A549 treated with CpdA at 1 μM for 4 hours (cell line): ENCODE data around the gene SEMG2. TPM values are rescaled to one million over a fixed set of nuclear protein-coding genes. Genes with fewer than 3 reads are reported as not detected.

Source experiments
- total RNA-seq: library from RNA; stranded (reverse); fragments of 200-300 nt; extraction: Qiagen RNA extraction; gene quantifications from 5 replicates; pipeline ENCODE4 v1.2.3, GENCODE V29; 2022; ENCODE audit warnings: low read depth

SEMG2 gene, protein sequence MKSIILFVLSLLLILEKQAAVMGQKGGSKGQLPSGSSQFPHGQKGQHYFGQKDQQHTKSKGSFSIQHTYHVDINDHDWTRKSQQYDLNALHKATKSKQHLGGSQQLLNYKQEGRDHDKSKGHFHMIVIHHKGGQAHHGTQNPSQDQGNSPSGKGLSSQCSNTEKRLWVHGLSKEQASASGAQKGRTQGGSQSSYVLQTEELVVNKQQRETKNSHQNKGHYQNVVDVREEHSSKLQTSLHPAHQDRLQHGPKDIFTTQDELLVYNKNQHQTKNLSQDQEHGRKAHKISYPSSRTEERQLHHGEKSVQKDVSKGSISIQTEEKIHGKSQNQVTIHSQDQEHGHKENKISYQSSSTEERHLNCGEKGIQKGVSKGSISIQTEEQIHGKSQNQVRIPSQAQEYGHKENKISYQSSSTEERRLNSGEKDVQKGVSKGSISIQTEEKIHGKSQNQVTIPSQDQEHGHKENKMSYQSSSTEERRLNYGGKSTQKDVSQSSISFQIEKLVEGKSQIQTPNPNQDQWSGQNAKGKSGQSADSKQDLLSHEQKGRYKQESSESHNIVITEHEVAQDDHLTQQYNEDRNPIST
- not detected in 5 replicates for total RNA-seq

DNA sequence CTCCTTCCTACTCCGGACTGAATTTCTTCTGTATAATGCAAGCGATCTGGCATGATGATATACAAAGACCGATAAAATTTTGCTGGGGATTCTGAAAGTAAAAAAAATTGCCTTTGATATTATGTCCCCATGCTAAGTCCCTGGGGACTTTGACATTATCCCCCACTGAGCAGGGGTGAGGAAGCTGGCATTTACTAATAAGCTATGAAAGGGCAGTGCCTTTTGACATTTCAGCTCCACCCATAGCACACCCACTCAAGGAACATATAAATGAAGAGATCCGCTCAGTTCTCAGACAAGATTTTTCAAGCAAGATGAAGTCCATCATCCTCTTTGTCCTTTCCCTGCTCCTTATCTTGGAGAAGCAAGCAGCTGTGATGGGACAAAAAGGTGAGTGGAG is at the start of gene SEMG2:
Gene SEMG2, plus strand, starts transcription at position 298 of the 400 bp plus-strand sequence. Its CDS starts 17 bp downstream, at position 315.

DNA sequence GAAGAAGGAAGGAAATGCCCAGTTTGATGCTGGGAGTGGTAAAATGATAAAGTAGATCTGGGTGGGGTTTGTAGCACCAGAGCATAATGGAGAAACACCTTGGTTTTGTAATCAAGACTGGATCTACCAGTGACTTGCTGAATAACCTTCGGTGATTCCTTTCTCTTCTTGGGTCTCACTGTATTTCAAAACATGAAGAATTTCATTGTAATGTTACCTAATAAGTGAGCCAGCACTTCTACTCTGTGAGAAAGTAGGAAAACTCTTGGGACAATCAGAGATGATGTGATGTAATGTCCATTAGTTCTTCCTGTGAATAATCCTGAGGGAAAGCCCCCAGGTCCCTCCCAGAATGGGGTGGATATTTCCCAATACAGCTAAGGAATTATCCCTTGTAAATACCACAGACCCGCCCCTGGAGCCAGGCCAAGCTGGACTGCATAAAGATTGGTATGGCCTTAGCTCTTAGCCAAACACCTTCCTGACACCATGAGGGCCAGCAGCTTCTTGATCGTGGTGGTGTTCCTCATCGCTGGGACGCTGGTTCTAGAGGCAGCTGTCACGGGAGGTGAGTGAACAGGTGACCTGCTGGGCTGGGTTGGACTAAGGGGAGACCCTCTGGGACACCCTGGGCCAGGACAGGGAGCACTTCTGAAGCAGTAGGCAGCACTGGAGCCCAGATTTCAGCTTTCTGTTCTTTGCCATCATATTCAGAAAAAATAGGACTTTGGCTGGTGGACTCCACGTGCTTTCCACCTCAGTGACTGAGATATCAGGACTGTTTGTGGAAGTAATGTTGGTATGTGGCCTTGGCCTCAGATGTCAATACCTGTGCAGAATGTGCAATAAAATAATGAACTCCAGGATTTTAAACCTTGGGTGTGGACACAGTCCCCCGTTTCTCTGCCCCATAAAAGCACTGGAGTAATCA is 46.5 kb upstream of the SEMG2 start, which contains the start of gene PI3:
Gene PI3, plus strand, starts transcription at position 469 of the 931 bp plus-strand sequence. Its CDS starts 21 bp downstream, at position 490.

GRCh38 chr20:45206725-45207124 is 14.4 kb upstream of the SEMG2 start, which contains the start of gene SEMG1:
Gene SEMG1, plus strand, starts transcription at chr20:45207033. Its CDS starts 21 bp downstream, at chr20:45207054.

DNA sequence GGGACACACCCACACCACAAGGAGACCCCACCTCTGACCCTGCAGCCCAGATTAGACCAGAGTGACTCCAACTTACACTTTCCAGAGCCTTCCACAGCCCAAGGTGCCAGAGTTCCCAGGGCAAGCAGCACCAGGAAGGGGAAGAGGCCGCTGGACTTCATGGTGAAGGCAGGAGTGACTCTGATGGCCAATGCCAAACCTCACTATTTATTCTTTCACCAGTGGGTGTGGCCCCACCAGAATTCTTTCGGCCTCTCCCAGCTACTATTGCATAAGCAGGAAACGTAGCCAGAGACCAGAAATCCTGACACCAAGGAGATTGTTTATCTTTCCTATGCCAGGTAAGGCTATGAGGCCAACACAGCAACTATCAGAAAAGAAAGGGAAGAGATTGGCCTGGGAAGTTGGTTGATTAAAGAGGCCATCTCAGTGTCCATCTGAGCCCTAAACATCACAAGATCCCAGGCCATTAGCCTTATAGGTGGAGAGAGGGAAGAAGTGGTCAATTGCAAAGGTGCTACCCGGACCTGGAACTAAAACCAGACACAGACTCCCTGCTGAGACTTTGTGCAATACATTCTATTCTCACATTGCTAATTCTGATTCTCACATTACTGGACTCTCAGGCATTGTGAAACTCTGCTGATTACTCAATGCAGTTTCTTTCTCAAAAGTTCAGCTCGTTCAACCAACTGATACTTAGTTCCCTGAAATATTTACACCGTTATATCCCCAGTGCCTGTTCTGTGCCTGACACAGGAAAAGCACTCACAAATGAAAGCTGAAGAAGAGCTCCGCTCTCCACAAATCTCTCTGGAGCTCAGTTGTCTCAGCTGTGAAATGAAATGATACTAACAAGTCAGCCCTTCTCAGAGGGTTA is 33.5 kb downstream of the SEMG2 start, which contains the start of gene SLPI:
Gene SLPI, minus strand, starts transcription at position 182 of the 880 bp plus-strand sequence. Its CDS starts 21 bp downstream, at position 161.

Other genes with a start within 250 kb of the SEMG2 start
- not detected in 5 replicates for gene KCNS1, start 120.2 kb upstream of the SEMG2 start, total RNA-seq
- not detected in 5 replicates for gene WFDC5, start 106.2 kb upstream of the SEMG2 start, total RNA-seq
- gene WFDC12, start 96.9 kb upstream of the SEMG2 start, total RNA-seq, result not detected in 5 replicates
- gene PI3, start 46.5 kb upstream of the SEMG2 start, total RNA-seq, result 1.9 to 3.2 TPM (median 2.4 TPM) in 5 replicates
- not detected in 5 replicates for gene SEMG1, start 14.3 kb upstream of the SEMG2 start, total RNA-seq
- 8.8 to 14.6 TPM (median 11.2 TPM) in 5 replicates for gene SLPI, start 33.2 kb downstream of the SEMG2 start, total RNA-seq
- not detected in 5 replicates for gene RBPJL, start 85.5 kb downstream of the SEMG2 start, total RNA-seq
- 0.08 to 0.14 TPM (median 0.10 TPM) in 3 of 5 replicates, not detected in the others for gene MATN4, start 86.9 kb downstream of the SEMG2 start, total RNA-seq
- gene SDC4, start 127.1 kb downstream of the SEMG2 start, total RNA-seq, result 111 to 147 TPM (median 128 TPM) in 5 replicates
- 22.9 to 37.0 TPM (median 31.5 TPM) in 5 replicates for gene SYS1, start 141.8 kb downstream of the SEMG2 start, total RNA-seq
- gene TP53TG5, start 157.0 kb downstream of the SEMG2 start, total RNA-seq, result not detected in 5 replicates
- 22.0 to 28.5 TPM (median 25.7 TPM) in 5 replicates for gene DBNDD2, start 186.9 kb downstream of the SEMG2 start, total RNA-seq
- 84.6 to 99.2 TPM (median 98.7 TPM) in 5 replicates for gene PIGT, start 194.8 kb downstream of the SEMG2 start, total RNA-seq
- gene WFDC2, start 248.4 kb downstream of the SEMG2 start, total RNA-seq, result 0.11 TPM in 1 of 5 replicates, not detected in the others